Activated naive CD8-positive, alpha-beta T cell (primary cell): Measurements from ENCODE around the gene AZU1.

Experiments used
- H3K27ac Mint-ChIP-seq: one replicate; pipeline ENCODE4 v1.8.0; 2021; ENCODE audit warnings: mixed read lengths
- H3K27me3 Mint-ChIP-seq: one replicate; pipeline ENCODE4 v1.8.0; 2021; ENCODE audit warnings: mixed read lengths
- H3K36me3 Mint-ChIP-seq: one replicate; pipeline ENCODE4 v1.8.0; 2021; ENCODE audit warnings: mixed read lengths
- H3K4me1 Mint-ChIP-seq: one replicate; pipeline ENCODE4 v1.8.0; 2021; ENCODE audit warnings: low read depth, mixed read lengths
- H3K4me3 Mint-ChIP-seq: one replicate; pipeline ENCODE4 v1.8.0; 2021; ENCODE audit warnings: mild to moderate bottlenecking, mixed read lengths
- H3K9me3 Mint-ChIP-seq: one replicate; pipeline ENCODE4 v1.8.0; 2021; ENCODE audit warnings: low read depth, mixed read lengths

The AZU1 gene

GRCh38 chr19:792306-792885 lies 35.2 kb upstream of the AZU1 start:
- H3K27ac Mint-ChIP-seq: no peak overlapping the region
- peaks cover 1% of the 10 kb centered on the region for H3K27me3 Mint-ChIP-seq
- H3K4me1 Mint-ChIP-seq: peaks cover 2% of the 10 kb centered on the region
- H3K4me3 Mint-ChIP-seq: no peak overlapping the region
- H3K9me3 Mint-ChIP-seq: no peaks in the 10 kb centered on the region
- no peaks in the 10 kb centered on the region for H3K36me3 Mint-ChIP-seq

GRCh38 chr19:793806-794205 lies 33.8 kb upstream of the AZU1 start:
- Mint-ChIP-seq H3K36me3 (peaks cover 2% of the 10 kb centered on the region), H3K27ac (no peak overlapping the region), H3K9me3 (no peaks in the 10 kb centered on the region), H3K4me1 (peaks cover 2% of the 10 kb centered on the region), H3K27me3 (peaks cover 1% of the 10 kb centered on the region), H3K4me3 (no peak overlapping the region)

- Mint-ChIP-seq H3K9me3 (no peaks in the 10 kb centered on the region), H3K27me3 (no peaks in the 10 kb centered on the region), H3K27ac (no peak overlapping the region), H3K4me3 (no peak overlapping the region), H3K4me1 (peaks cover 12% of the 10 kb centered on the region), H3K36me3 (peaks cover 4% of the 10 kb centered on the region)
Observed at GRCh38 chr19:795073-795611, 32.5 kb upstream of the AZU1 start.

GRCh38 chr19:795691-796581 lies 31.7 kb upstream of the AZU1 start:
- H3K4me3 Mint-ChIP-seq: no peak overlapping the region
- no peaks in the 10 kb centered on the region for H3K9me3 Mint-ChIP-seq
- H3K27me3 Mint-ChIP-seq: no peaks in the 10 kb centered on the region
- no peak overlapping the region for H3K27ac Mint-ChIP-seq
- peaks cover 7% of the 10 kb centered on the region for H3K36me3 Mint-ChIP-seq
- peaks cover 18% of the 10 kb centered on the region for H3K4me1 Mint-ChIP-seq

GRCh38 chr19:796692-797527 lies 30.7 kb upstream of the AZU1 start, which contains the start of gene PTBP1:
Gene PTBP1, plus strand, starts transcription at chr19:797452. Its CDS starts 46 bp downstream, at chr19:797498.
- Mint-ChIP-seq H3K27me3 (no peaks in the 10 kb centered on the region), H3K27ac (peak within 1 kb of the TSS; percentile 96), H3K36me3 (peaks cover 7% of the 10 kb centered on the region), H3K4me3 (peak within 1 kb of the TSS; percentile 95), H3K4me1 (peaks cover 25% of the 10 kb centered on the region), H3K9me3 (no peaks in the 10 kb centered on the region)

- Mint-ChIP-seq H3K9me3 (no peaks in the 10 kb centered on the region), H3K27me3 (no peaks in the 10 kb centered on the region), H3K27ac (peak overlapping the region; percentile 83), H3K4me3 (peak overlapping the region; percentile 90), H3K36me3 (peaks cover 7% of the 10 kb centered on the region), H3K4me1 (peaks cover 32% of the 10 kb centered on the region)
Observed at GRCh38 chr19:797528-798414, 29.9 kb upstream of the AZU1 start.

- Mint-ChIP-seq H3K4me3 (peak overlapping the region; percentile 90), H3K9me3 (no peaks in the 10 kb centered on the region), H3K36me3 (peaks cover 7% of the 10 kb centered on the region), H3K27me3 (no peaks in the 10 kb centered on the region), H3K27ac (peak overlapping the region; percentile 87), H3K4me1 (peaks cover 34% of the 10 kb centered on the region)
Observed at GRCh38 chr19:798415-799075, 29.1 kb upstream of the AZU1 start.

GRCh38 chr19:799076-799881 lies 28.4 kb upstream of the AZU1 start:
- H3K9me3 Mint-ChIP-seq: no peaks in the 10 kb centered on the region
- H3K4me1 Mint-ChIP-seq: peaks cover 37% of the 10 kb centered on the region
- H3K27me3 Mint-ChIP-seq: no peaks in the 10 kb centered on the region
- peaks cover 7% of the 10 kb centered on the region for H3K36me3 Mint-ChIP-seq
- peak overlapping the region; percentile 87 for H3K27ac Mint-ChIP-seq
- H3K4me3 Mint-ChIP-seq: peak overlapping the region; percentile 90

GRCh38 chr19:800360-801029 lies 27.1 kb upstream of the AZU1 start:
- Mint-ChIP-seq H3K27ac (peak overlapping the region; percentile 87), H3K4me1 (peaks cover 38% of the 10 kb centered on the region), H3K4me3 (peak overlapping the region; percentile 90), H3K9me3 (no peaks in the 10 kb centered on the region), H3K36me3 (peaks cover 7% of the 10 kb centered on the region), H3K27me3 (no peaks in the 10 kb centered on the region)

- Mint-ChIP-seq H3K4me1 (peaks cover 38% of the 10 kb centered on the region), H3K4me3 (peak overlapping the region; percentile 81), H3K27ac (peak overlapping the region; percentile 76), H3K9me3 (no peaks in the 10 kb centered on the region), H3K36me3 (peaks cover 7% of the 10 kb centered on the region), H3K27me3 (no peaks in the 10 kb centered on the region)
Observed at GRCh38 chr19:801030-801860, 26.4 kb upstream of the AZU1 start.

GRCh38 chr19:801861-802497 lies 25.7 kb upstream of the AZU1 start:
- Mint-ChIP-seq H3K36me3 (peaks cover 7% of the 10 kb centered on the region), H3K9me3 (no peaks in the 10 kb centered on the region), H3K4me1 (peaks cover 36% of the 10 kb centered on the region)

More at GRCh38 chr19:801861-802497, 25.7 kb upstream of the AZU1 start:
- Mint-ChIP-seq H3K27ac (peak overlapping the region; percentile 76), H3K4me3 (peak overlapping the region; percentile 81), H3K27me3 (no peaks in the 10 kb centered on the region)
